ENCODE measurements around the gene MRPL14. TPM values are rescaled to one million over a fixed set of nuclear protein-coding genes. Genes with fewer than 3 reads are reported as not detected.

The MRPL14 gene
- 51.8 to 75.2 TPM (median 71.6 TPM) in 5 replicates for total RNA-seq (2022; extraction: Qiagen RNA extraction)

GRCh38 chr6:44127186-44128019 lies at the start of gene MRPL14, which contains the start of gene TMEM63B:
MRPL14 (minus strand) TSS chr6:44127452; CDS start chr6:44116611, 10,841 bp downstream.
TMEM63B (plus strand) TSS chr6:44127554; CDS start chr6:44134585, 7,031 bp downstream.

GRCh38 chr6:44158770-44159228 lies 31.5 kb upstream of the MRPL14 start, which contains the start of gene CAPN11:
CAPN11 (plus strand) TSS chr6:44158820; CDS start chr6:44158849, 29 bp downstream.

Other genes with a start within 250 kb of the MRPL14 start
- 13.6 to 15.7 TPM (median 15.6 TPM) in 5 replicates for gene TMEM63B, start 102 bp upstream of the MRPL14 start, total RNA-seq (2022; extraction: Qiagen RNA extraction)
- 0.05 to 0.06 TPM (median 0.05 TPM) in 3 of 5 replicates, not detected in the others for gene CAPN11, start 31.4 kb upstream of the MRPL14 start, total RNA-seq (2022; extraction: Qiagen RNA extraction)
- gene MYMX, start 89.5 kb upstream of the MRPL14 start, total RNA-seq (2022; extraction: Qiagen RNA extraction) = not detected in 5 replicates
- 45.4 to 50.3 TPM (median 49.5 TPM) in 5 replicates for gene SLC29A1, start 96.1 kb upstream of the MRPL14 start, total RNA-seq (2022; extraction: Qiagen RNA extraction)
- 1,059 to 1,488 TPM (median 1,147 TPM) in 5 replicates for gene HSP90AB1, start 119.6 kb upstream of the MRPL14 start, total RNA-seq (2022; extraction: Qiagen RNA extraction)
- 57.5 to 65.5 TPM (median 63.5 TPM) in 5 replicates for gene SLC35B2, start 130.1 kb upstream of the MRPL14 start, total RNA-seq (2022; extraction: Qiagen RNA extraction)
- gene NFKBIE, start 138.1 kb upstream of the MRPL14 start, total RNA-seq (2022; extraction: Qiagen RNA extraction) = 6.4 to 9.7 TPM (median 8.4 TPM) in 5 replicates
- gene TMEM151B, start 143.0 kb upstream of the MRPL14 start, total RNA-seq (2022; extraction: Qiagen RNA extraction) = 0.03 to 0.15 TPM (median 0.07 TPM) in 5 replicates
- gene AARS2, start 185.9 kb upstream of the MRPL14 start, total RNA-seq (2022; extraction: Qiagen RNA extraction) = 6.2 to 7.6 TPM (median 6.6 TPM) in 5 replicates
- gene SPATS1, start 215.2 kb upstream of the MRPL14 start, total RNA-seq (2022; extraction: Qiagen RNA extraction) = not detected in 5 replicates

Data from A549 treated with Hydrocortisone at 1 μM for 4 hours (cell line).